Peyer's patch (tissue), 4 donors: ENCODE results near the gene MSN. TPM values are rescaled to one million over a fixed set of nuclear protein-coding genes. Genes with fewer than 3 reads are reported as not detected.

Experiments used
- DNase-seq, 3 donors: peaks; one replicate each; pipeline ENCODE4 v3.0.0-alpha.2; 2017 to 2019
- H3K27ac ChIP-seq, 4 donors: fragments of 200-600 bp; sonication (generic); one replicate each; pipeline ENCODE4 v1.5.1; 2016 to 2019
- H3K27me3 ChIP-seq, 2 donors: fragments of 200-600 bp; sonication (generic); one replicate each; pipeline ENCODE4 v1.5.1; 2019
- H3K36me3 ChIP-seq, 3 donors: fragments of 200-600 bp; sonication (generic); one replicate each; pipeline ENCODE4 v1.5.1; 2016 to 2019
- H3K4me1 ChIP-seq, 4 donors: fragments of 200-600 bp; sonication (generic); one replicate each; pipeline ENCODE4 v1.5.1; 2016 to 2019
- H3K4me3 ChIP-seq, 4 donors: fragments of 200-600 bp; sonication (generic); 1 replicate in 3 of 4; 2 replicates in 1 of 4; pipeline ENCODE4 v1.5.1; 2016 to 2019; ENCODE audit warnings: mild to moderate bottlenecking in 1 of 4
- H3K9me3 ChIP-seq, 4 donors: fragments of 200-600 bp; sonication (generic); one replicate each; pipeline ENCODE4 v1.5.1; 2016 to 2019; ENCODE audit warnings: mild to moderate bottlenecking in 1 of 4
- CTCF ChIP-seq, 6 experiments: fragments of 450-650 bp in 4 of 6; fragments of 200-600 bp in 2 of 6; sonication (generic) in 1 of 6; IDR thresholded peaks; one replicate each; pipeline ENCODE4 v1.5.1; 2017 to 2019; ENCODE audit warnings: antibody characterized with exemption in 6 of 6, mild to moderate bottlenecking in 3 of 6, moderate library complexity in 1 of 6
- POLR2A ChIP-seq, 2 donors: fragments of 450-650 bp; IDR thresholded peaks; one replicate each; pipeline ENCODE4 v1.5.1; 2017; ENCODE audit warnings: antibody characterized with exemption in 2 of 2, mild to moderate bottlenecking in 2 of 2, moderate library complexity in 2 of 2
- total RNA-seq, 4 donors: library from RNA; depleted of rRNA; stranded (reverse); fragments of >200 nt; gene quantifications; one replicate each; pipeline ENCODE4 v1.1.0, GENCODE V29; 2016

The MSN gene
- total RNA-seq, 4 donors from 2014 or later, result 22.4 to 126 (median 33.4) TPM

- no peak for DNase-seq
- no peak overlapping the region for H3K4me3 ChIP-seq
- H3K27ac ChIP-seq, result peak overlapping the region; percentile 35 to 72 (median 63)
- TF ChIP-seq POLR2A (IDR thresholded peaks at IDR 0.05) (no peak), CTCF (IDR thresholded peaks at IDR 0.05) (no peak)
- no peaks in the 10 kb centered on the region for H3K9me3 ChIP-seq
- no peaks in the 10 kb centered on the region for H3K27me3 ChIP-seq
- peaks cover 0 to 12% (median 6%) of the 10 kb centered on the region in 4 donors for H3K4me1 ChIP-seq
- no peaks in the 10 kb centered on the region for H3K36me3 ChIP-seq
These were observed 10.6 kb downstream of the MSN start for GRCh38 chrX:65677954-65678469.

- no peaks in the 10 kb centered on the region for H3K27me3 ChIP-seq
- peak overlapping the region in 2 of 4 donors; percentile 35 to 66 for H3K27ac ChIP-seq
- peaks cover 0 to 12% (median 6%) of the 10 kb centered on the region in 4 donors for H3K4me1 ChIP-seq
- no peaks in the 10 kb centered on the region for H3K9me3 ChIP-seq
- no peaks in the 10 kb centered on the region for H3K36me3 ChIP-seq
- no peak for DNase-seq
- no peak for TF ChIP-seq CTCF (IDR thresholded peaks at IDR 0.05)
- H3K4me3 ChIP-seq, result no peak overlapping the region
These were observed 11.7 kb downstream of the MSN start for GRCh38 chrX:65679071-65679540.

GRCh38 chrX:65681810-65682209 is 14.4 kb downstream of the MSN start:
- Histone ChIP-seq H3K4me1 (peaks cover 0 to 18% (median 13%) of the 10 kb centered on the region in 4 donors), H3K27ac (peak overlapping the region in 1 of 4 donors; percentile 17), H3K27me3 (no peaks in the 10 kb centered on the region), H3K4me3 (no peak overlapping the region), H3K9me3 (no peaks in the 10 kb centered on the region), H3K36me3 (no peaks in the 10 kb centered on the region)
- no peak for DNase-seq
- TF ChIP-seq CTCF (IDR thresholded peaks at IDR 0.05) (no peak), POLR2A (IDR thresholded peaks at IDR 0.05) (no peak)

GRCh38 chrX:65685112-65685511 is 17.7 kb downstream of the MSN start:
- Histone ChIP-seq H3K27me3 (no peaks in the 10 kb centered on the region), H3K4me3 (no peak overlapping the region), H3K4me1 (peaks cover 0 to 26% (median 13%) of the 10 kb centered on the region in 4 donors), H3K27ac (peak overlapping the region in 1 of 4 donors; percentile 59), H3K36me3 (no peaks in the 10 kb centered on the region), H3K9me3 (no peaks in the 10 kb centered on the region)
- no peak for TF ChIP-seq CTCF (IDR thresholded peaks at IDR 0.05)
- TF ChIP-seq POLR2A (IDR thresholded peaks at IDR 0.05), result no peak
- DNase-seq, result no peak

GRCh38 chrX:65686236-65686635 is 18.8 kb downstream of the MSN start:
- TF ChIP-seq CTCF (IDR thresholded peaks at IDR 0.05), result no peak
- no peak for TF ChIP-seq POLR2A (IDR thresholded peaks at IDR 0.05)

More at GRCh38 chrX:65686236-65686635, 18.8 kb downstream of the MSN start:
- H3K27me3 ChIP-seq, result no peaks in the 10 kb centered on the region
- H3K27ac ChIP-seq, result peak overlapping the region in 2 of 4 donors; percentile 13 to 59
- no peak overlapping the region for H3K4me3 ChIP-seq
- H3K9me3 ChIP-seq, result no peaks in the 10 kb centered on the region
- H3K4me1 ChIP-seq, result peaks cover 0 to 26% (median 13%) of the 10 kb centered on the region in 4 donors
- no peak for DNase-seq
- no peaks in the 10 kb centered on the region for H3K36me3 ChIP-seq
